ENCODE results near the gene THAP5.

THAP5 gene

DNA sequence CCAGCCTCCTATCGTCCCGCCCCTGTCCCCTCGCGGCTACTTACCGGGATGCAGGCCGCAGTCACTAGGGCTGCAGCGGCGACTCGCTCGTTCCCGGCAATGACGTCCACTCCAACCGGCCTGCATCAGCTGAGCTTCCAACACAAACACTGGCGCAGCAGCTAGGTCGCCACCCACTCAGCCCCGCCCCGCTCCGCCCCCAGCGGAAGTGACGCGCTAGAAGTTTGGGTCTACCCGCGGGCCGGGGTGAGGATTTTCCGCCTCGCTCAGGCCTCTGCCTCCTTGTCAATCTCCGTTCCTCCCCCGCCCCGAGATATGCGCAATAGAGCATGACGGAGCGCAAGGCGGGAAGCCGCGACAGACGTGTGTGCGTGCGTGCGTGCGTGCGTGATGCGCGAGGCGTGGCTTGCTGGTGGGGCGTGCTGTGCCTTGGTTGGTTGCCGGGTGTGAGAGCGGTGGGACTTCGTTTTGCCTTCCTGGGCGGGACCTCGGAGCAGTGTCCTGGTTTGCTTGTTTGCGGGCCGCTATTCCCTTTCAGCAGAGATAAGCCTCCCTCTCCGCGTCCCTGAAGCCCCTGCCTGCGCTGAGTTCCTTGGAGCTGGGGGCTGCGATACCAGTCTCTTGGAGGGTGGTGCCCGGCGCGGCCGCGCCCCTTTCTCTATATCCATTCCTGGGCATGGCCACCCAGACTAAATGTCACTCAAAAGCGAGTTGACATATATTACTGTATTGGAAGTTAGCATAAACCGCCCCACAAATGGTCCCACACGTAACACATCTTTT lies 43.3 kb downstream of the THAP5 start, which contains the start of gene PNPLA8:
TSS of gene PNPLA8 (minus strand) at position 151 of the 783 bp plus-strand sequence. CDS start 10,644 bp downstream, outside the sequence.
- TF ChIP-seq, protein P1, sequence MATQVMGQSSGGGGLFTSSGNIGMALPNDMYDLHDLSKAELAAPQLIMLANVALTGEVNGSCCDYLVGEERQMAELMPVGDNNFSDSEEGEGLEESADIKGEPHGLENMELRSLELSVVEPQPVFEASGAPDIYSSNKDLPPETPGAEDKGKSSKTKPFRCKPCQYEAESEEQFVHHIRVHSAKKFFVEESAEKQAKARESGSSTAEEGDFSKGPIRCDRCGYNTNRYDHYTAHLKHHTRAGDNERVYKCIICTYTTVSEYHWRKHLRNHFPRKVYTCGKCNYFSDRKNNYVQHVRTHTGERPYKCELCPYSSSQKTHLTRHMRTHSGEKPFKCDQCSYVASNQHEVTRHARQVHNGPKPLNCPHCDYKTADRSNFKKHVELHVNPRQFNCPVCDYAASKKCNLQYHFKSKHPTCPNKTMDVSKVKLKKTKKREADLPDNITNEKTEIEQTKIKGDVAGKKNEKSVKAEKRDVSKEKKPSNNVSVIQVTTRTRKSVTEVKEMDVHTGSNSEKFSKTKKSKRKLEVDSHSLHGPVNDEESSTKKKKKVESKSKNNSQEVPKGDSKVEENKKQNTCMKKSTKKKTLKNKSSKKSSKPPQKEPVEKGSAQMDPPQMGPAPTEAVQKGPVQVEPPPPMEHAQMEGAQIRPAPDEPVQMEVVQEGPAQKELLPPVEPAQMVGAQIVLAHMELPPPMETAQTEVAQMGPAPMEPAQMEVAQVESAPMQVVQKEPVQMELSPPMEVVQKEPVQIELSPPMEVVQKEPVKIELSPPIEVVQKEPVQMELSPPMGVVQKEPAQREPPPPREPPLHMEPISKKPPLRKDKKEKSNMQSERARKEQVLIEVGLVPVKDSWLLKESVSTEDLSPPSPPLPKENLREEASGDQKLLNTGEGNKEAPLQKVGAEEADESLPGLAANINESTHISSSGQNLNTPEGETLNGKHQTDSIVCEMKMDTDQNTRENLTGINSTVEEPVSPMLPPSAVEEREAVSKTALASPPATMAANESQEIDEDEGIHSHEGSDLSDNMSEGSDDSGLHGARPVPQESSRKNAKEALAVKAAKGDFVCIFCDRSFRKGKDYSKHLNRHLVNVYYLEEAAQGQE (IDR thresholded peaks at IDR 0.05; ENCODE audit: low read depth): no peak
- no peak for TF ChIP-seq NFIC (IDR thresholded peaks at IDR 0.05)
- TF ChIP-seq, protein P2, sequence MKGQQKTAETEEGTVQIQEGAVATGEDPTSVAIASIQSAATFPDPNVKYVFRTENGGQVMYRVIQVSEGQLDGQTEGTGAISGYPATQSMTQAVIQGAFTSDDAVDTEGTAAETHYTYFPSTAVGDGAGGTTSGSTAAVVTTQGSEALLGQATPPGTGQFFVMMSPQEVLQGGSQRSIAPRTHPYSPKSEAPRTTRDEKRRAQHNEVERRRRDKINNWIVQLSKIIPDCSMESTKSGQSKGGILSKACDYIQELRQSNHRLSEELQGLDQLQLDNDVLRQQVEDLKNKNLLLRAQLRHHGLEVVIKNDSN (IDR thresholded peaks at IDR 0.05): peak; percentile 64
- TF ChIP-seq TAF1 (IDR thresholded peaks at IDR 0.05; ENCODE audit: low read depth): peak; percentile 41; the same call in 1 of the 2 replicates
- TF ChIP-seq CREB1 (IDR thresholded peaks at IDR 0.05; ENCODE audit: low read depth): peak; percentile 83
- peak; percentile 75 for TF ChIP-seq EGR1 (IDR thresholded peaks at IDR 0.05)
- no peak for TF ChIP-seq TCF12 (IDR thresholded peaks at IDR 0.05; ENCODE audit: low read depth)
- TF ChIP-seq FOXM1 (IDR thresholded peaks at IDR 0.05; ENCODE audit: borderline replicate concordance, low read depth): no peak
- no peak for TF ChIP-seq ZBTB7A (IDR thresholded peaks at IDR 0.05; ENCODE audit: low read depth)
- no peak for TF ChIP-seq RAD21 (IDR thresholded peaks at IDR 0.05; ENCODE audit: low read depth)
- TF ChIP-seq EP300 (IDR thresholded peaks at IDR 0.05; ENCODE audit: borderline replicate concordance): no peak
- TF ChIP-seq, protein P3, sequence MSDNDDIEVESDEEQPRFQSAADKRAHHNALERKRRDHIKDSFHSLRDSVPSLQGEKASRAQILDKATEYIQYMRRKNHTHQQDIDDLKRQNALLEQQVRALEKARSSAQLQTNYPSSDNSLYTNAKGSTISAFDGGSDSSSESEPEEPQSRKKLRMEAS (IDR thresholded peaks at IDR 0.05): peak; percentile 92
- TF ChIP-seq YY1 (IDR thresholded peaks at IDR 0.05; ENCODE audit: low read depth): no peak
- no peak for TF ChIP-seq TEAD4 (IDR thresholded peaks at IDR 0.05)
- no peak for TF ChIP-seq CEBPB (IDR thresholded peaks at IDR 0.05)

DNA sequence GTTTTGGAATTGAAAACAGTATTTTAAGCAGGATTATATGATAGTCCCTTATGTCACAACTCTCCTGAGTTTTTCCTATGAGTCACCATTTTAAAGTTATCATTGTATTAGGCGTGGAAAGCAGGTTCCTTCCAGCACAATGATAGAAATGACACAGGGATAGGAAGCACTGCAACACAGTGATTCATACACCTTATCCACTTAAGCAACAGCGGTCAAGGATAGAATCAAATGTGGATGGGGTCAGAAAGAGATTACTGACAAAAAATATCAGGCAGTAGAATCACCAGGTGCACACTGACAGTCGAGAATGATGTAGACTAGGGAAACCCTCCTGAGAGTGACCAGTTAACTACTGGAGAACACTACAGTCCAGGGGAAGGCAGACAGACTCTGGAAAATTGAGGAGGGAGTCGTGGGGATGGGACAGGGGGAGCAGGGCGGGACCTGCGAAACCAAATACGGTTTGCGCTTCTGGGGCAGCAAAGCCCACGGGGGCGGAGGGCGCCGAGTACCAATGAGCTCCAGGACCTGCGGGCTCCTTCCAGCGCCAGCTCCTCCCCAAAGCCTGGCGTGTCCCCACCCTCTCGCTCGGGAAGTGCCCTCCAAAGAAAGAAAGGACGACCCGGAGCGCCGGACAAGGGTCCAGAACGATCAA lies 44.0 kb downstream of the THAP5 start:
- TF ChIP-seq, protein P2 (IDR thresholded peaks at IDR 0.05): no peak
- no peak for TF ChIP-seq EGR1 (IDR thresholded peaks at IDR 0.05)
- no peak for TF ChIP-seq FOXM1 (IDR thresholded peaks at IDR 0.05; ENCODE audit: borderline replicate concordance, low read depth)
- TF ChIP-seq ZBTB7A (IDR thresholded peaks at IDR 0.05; ENCODE audit: low read depth): no peak
- TF ChIP-seq, protein P3 (IDR thresholded peaks at IDR 0.05): no peak
- TF ChIP-seq CEBPB (IDR thresholded peaks at IDR 0.05): no peak
- no peak for TF ChIP-seq TCF12 (IDR thresholded peaks at IDR 0.05; ENCODE audit: low read depth)
- TF ChIP-seq TEAD4 (IDR thresholded peaks at IDR 0.05): no peak
- no peak; the same call in 1 of the 2 replicates for TF ChIP-seq TAF1 (IDR thresholded peaks at IDR 0.05; ENCODE audit: low read depth)
- TF ChIP-seq CREB1 (IDR thresholded peaks at IDR 0.05; ENCODE audit: low read depth): no peak
- TF ChIP-seq, protein P1 (IDR thresholded peaks at IDR 0.05; ENCODE audit: low read depth): no peak
- TF ChIP-seq RAD21 (IDR thresholded peaks at IDR 0.05; ENCODE audit: low read depth): no peak
- no peak for TF ChIP-seq NFIC (IDR thresholded peaks at IDR 0.05)
- no peak for TF ChIP-seq YY1 (IDR thresholded peaks at IDR 0.05; ENCODE audit: low read depth)
- no peak for TF ChIP-seq EP300 (IDR thresholded peaks at IDR 0.05; ENCODE audit: borderline replicate concordance)

DNA sequence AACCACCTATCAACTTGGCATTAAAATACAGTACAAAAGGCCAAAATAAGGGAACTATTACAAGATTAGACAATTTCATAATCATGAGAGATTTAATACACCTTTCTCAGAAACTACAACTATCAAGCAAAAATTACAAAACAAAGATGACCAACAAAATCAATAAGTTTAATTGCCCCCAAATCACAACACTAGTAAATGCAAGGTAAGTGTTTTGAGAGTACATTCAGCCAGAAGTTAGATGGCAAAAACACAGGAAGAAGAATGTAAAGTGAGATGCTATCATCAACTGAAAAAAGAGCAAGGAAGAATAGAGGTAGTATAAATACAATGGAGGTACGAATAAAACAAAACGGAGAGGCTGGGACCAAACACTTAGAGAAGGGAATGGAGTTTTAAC lies 46.7 kb downstream of the THAP5 start:
- TF ChIP-seq EGR1 (IDR thresholded peaks at IDR 0.05): no peak
- TF ChIP-seq RAD21 (IDR thresholded peaks at IDR 0.05; ENCODE audit: low read depth): no peak
- TF ChIP-seq, protein P1 (IDR thresholded peaks at IDR 0.05; ENCODE audit: low read depth): no peak
- TF ChIP-seq CEBPB (IDR thresholded peaks at IDR 0.05): no peak
- TF ChIP-seq YY1 (IDR thresholded peaks at IDR 0.05; ENCODE audit: low read depth): no peak
- TF ChIP-seq TAF1 (IDR thresholded peaks at IDR 0.05; ENCODE audit: low read depth): no peak
- TF ChIP-seq FOXM1 (IDR thresholded peaks at IDR 0.05; ENCODE audit: borderline replicate concordance, low read depth): no peak
- no peak for TF ChIP-seq TEAD4 (IDR thresholded peaks at IDR 0.05)
